Brain microvascular endothelial cell (primary cell): Measurements from ENCODE around the gene SPOPL.

Experiments used
- DNase-seq: peaks from one replicate; pipeline ENCODE4 v3.0.0-alpha.2; 2020
- H3K27ac ChIP-seq: fragments of 250-450 bp; sonication (Bioruptor Pico); 2 replicates; pipeline ENCODE4 v1.5.1; 2020; ENCODE audit warnings: mild to moderate bottlenecking, moderate library complexity
- H3K27me3 ChIP-seq: fragments of 250-450 bp; sonication (Bioruptor Pico); replicated peaks from 2 replicates; pipeline ENCODE4 v1.5.1; 2020; ENCODE audit warnings: mild to moderate bottlenecking
- H3K36me3 ChIP-seq: fragments of 250-450 bp; sonication (Bioruptor Pico); replicated peaks from 2 replicates; pipeline ENCODE4 v1.5.1; 2020; ENCODE audit warnings: mild to moderate bottlenecking
- H3K4me3 ChIP-seq: 2 replicates; pipeline ENCODE4 v1.5.1; 2011; ENCODE audit warnings: low read depth, mild to moderate bottlenecking, control low read depth, low read length, moderate library complexity
- in situ Hi-C: cut with HindIII; loops from 2 replicates; pipeline ENCODE4 v1.10.0; 2017; ENCODE audit warnings: low sequenced_read_pairs, low pct_ligation_motif_present
- TF ChIP-seq, protein P1 (sequence below): IDR thresholded peaks from 2 replicates; pipeline ENCODE4 v1.5.1; 2011; ENCODE audit warnings: low read depth, mild to moderate bottlenecking, moderate library complexity, low read length, control low read depth, inconsistent platforms; ENCODE audit errors: missing control alignments

The SPOPL gene

DNA sequence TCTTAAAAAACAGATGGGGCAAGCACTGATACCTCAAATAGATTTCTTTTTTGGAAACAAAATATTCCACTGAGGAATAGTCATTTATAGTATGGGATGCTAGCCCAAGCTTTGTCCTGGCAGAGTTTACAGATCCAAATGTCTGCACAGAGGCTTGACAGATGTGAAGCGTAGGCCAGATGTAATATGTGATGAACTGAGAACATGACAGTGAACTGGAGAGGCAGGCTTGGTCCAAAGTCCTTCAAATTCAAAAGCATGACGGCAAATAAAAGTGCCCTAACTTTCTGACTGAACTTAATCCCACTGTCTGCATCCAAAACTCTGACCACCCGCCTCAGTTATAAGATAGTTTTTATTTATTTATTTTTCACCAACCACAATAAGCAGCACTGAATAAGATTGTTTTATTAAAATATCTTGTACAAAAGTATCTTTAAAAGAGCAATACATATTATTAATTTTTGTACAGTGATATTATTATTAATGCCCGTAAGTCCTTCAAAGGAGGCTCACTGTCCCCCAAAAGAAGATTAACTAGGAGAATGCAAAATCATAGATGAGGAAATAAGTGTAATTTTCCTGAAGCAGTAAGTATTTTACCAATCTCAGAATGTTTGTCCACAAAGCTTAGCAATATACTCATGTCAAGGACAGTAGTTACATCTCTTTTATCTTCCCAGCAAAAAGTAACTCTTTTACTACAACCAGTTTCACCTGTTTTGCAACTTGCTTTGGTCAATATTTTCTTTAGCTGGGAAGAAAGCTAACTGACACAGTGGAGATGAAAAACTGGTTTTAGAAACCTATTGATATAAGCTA, 10.7 kb upstream of the SPOPL start:
- Histone ChIP-seq H3K4me3 (no peak overlapping the region), H3K36me3 (no peaks in the 10 kb centered on the region), H3K27me3 (no peaks in the 10 kb centered on the region), H3K27ac (no peak overlapping the region)
- TF ChIP-seq, protein P1, sequence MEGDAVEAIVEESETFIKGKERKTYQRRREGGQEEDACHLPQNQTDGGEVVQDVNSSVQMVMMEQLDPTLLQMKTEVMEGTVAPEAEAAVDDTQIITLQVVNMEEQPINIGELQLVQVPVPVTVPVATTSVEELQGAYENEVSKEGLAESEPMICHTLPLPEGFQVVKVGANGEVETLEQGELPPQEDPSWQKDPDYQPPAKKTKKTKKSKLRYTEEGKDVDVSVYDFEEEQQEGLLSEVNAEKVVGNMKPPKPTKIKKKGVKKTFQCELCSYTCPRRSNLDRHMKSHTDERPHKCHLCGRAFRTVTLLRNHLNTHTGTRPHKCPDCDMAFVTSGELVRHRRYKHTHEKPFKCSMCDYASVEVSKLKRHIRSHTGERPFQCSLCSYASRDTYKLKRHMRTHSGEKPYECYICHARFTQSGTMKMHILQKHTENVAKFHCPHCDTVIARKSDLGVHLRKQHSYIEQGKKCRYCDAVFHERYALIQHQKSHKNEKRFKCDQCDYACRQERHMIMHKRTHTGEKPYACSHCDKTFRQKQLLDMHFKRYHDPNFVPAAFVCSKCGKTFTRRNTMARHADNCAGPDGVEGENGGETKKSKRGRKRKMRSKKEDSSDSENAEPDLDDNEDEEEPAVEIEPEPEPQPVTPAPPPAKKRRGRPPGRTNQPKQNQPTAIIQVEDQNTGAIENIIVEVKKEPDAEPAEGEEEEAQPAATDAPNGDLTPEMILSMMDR, result no peak
- no peak for DNase-seq
- in situ Hi-C loops, result no loop called here

DNA sequence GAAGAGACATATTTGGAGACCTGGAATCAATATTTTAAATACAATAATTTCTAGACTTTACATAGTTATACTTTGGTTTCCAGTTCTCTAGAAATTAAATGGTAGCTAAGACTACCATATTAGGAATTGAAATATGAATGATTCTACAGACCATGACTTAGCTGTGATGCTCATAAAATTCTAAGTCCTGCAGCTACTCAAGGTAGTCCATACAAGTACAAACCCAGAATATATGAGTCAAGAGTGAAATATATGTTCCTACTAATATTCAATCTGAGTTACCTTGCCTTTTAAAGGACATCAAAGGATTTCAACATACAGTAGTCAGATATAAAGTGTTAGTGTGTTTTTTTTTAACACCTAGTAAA, 10.1 kb upstream of the SPOPL start:
- Histone ChIP-seq H3K4me3 (no peak overlapping the region), H3K36me3 (no peaks in the 10 kb centered on the region), H3K27ac (no peak overlapping the region), H3K27me3 (no peaks in the 10 kb centered on the region)
- DNase-seq, result no peak
- in situ Hi-C loops, result no loop called here
- TF ChIP-seq, protein P1, result no peak

DNA sequence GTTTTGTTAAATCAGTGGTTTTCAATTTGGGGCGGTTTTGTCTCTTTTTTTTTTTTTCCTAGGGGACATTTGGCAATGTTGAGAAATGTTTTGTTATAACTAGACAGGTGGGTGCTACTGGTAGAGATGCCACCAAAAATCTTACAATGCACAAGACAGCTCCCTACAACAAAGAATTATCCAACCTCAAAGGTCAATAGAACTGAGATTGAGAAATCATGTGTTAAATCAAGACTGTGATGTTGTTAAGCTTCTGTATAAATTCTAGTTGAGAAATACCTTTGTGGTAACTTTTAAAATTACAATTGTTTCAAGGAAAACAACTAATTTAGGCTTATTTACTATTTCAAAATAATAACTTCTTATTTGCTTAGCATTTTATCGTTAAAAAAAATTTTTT, 9.4 kb upstream of the SPOPL start:
- in situ Hi-C loops, result no loop called here
- H3K27me3 ChIP-seq, result no peaks in the 10 kb centered on the region
- no peaks in the 10 kb centered on the region for H3K36me3 ChIP-seq
- H3K27ac ChIP-seq, result no peak overlapping the region
- no peak overlapping the region for H3K4me3 ChIP-seq
- TF ChIP-seq, protein P1, result no peak
- no peak for DNase-seq

DNA sequence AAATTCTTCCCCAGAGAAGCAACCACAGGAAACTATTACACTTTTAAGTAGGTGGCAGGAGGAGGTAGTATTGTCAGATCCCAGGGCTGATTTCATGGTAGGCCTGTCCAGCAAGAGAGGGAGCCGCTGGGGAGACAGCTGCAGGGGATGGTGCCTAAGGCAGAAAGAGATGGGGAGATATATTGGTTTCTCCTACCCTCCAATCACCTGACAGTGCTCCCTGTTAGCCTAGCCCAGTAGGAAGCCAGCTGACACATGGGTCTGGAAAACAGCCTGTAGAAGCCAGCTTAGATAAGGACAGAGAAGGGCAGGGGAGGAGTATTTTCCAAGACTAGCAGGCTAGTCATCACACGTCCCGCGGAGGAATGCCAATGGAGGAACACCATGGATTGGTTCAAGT, 8.2 kb upstream of the SPOPL start:
- in situ Hi-C loops, result no loop called here
- peak; percentile 27 for DNase-seq
- TF ChIP-seq, protein P1, result no peak
- Histone ChIP-seq H3K4me3 (no peak overlapping the region), H3K27ac (no peak overlapping the region), H3K36me3 (no peaks in the 10 kb centered on the region), H3K27me3 (no peaks in the 10 kb centered on the region)

DNA sequence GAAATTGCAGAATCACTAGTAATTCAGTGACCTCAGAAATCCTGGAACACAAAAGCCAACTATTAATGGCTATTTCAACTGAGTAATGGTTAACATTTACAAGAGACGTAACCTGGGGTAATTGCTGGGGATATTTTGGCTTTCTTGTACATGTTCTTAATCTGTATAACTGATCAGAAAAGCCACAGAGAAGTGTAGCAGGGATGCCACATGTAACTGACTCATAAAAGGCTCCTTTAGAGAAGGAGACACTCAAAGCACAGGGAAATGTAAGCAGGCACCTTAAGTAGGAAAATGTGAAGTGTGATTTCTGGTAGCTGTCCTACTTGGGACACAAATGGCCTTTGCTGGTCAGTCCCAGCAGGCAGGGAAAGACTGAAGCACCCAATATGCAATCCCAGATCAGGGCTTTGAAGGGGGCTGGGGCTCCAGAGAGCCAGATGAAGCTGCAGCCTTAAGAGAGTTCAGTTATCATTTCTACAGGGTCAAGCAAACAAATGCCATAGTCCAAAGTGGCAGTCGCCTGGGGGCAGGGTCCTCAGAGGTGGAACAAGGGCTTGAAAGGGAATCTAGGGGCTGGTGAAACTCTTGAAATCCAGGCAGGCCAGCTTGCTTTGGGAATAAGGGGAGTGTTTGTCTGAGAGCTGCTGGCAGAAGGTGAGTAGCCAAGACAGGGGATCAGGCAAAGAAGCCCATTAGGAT, 7.2 kb upstream of the SPOPL start:
- Histone ChIP-seq H3K36me3 (no peaks in the 10 kb centered on the region), H3K27ac (no peak overlapping the region), H3K27me3 (no peaks in the 10 kb centered on the region), H3K4me3 (no peak overlapping the region)
- in situ Hi-C loops, result no loop called here
- DNase-seq, result no peak
- TF ChIP-seq, protein P1, result no peak
